ENCODE data around the gene ZP2.

The ZP2 gene

DNA sequence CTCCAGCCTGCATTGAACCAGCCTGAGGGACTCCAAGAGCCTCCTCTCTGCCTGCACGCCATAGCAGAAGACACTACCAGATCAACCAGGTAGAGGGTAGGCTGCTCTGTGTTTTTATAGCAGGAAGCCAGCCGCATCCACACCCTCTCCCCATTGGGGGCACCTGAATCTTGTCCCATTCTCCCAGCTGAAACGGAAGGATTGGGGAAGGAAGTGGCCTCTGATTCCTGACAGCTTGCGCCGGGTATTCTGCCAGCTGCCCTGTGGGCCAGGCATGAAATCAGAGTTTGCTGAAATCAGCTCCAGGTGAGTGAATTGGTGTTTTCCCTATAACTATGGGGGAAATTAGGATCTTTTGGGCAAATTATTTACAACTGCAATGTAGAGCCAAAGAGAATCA is at the start of gene ZP2:
TSS of gene ZP2 (minus strand) at position 89 of the 400 bp plus-strand sequence. CDS start at position 62, 27 bp downstream.
- TF ChIP-seq, protein P1, sequence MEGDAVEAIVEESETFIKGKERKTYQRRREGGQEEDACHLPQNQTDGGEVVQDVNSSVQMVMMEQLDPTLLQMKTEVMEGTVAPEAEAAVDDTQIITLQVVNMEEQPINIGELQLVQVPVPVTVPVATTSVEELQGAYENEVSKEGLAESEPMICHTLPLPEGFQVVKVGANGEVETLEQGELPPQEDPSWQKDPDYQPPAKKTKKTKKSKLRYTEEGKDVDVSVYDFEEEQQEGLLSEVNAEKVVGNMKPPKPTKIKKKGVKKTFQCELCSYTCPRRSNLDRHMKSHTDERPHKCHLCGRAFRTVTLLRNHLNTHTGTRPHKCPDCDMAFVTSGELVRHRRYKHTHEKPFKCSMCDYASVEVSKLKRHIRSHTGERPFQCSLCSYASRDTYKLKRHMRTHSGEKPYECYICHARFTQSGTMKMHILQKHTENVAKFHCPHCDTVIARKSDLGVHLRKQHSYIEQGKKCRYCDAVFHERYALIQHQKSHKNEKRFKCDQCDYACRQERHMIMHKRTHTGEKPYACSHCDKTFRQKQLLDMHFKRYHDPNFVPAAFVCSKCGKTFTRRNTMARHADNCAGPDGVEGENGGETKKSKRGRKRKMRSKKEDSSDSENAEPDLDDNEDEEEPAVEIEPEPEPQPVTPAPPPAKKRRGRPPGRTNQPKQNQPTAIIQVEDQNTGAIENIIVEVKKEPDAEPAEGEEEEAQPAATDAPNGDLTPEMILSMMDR (IDR thresholded peaks at IDR 0.05): no peak

DNA sequence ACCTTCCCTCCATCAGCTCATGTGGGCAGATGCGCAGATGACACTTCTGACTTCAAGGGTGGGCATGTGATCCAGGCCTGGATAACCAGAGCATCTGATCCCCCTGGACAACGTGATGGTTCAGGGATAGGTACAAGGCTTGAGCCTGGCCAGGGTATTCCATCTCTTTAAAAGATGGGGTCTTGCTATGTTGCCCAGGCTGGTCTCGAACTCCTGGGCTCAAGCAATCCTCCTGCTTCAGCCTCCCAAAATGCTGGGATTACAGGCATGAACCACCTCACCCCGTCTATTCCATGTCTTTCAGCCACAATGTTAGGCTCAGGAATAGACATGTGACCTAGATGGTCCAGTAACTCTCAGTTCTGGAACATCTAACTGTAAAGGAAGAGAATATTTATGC is 45.9 kb upstream of the ZP2 start:
- TF ChIP-seq, protein P1 (IDR thresholded peaks at IDR 0.05): no peak

DNA sequence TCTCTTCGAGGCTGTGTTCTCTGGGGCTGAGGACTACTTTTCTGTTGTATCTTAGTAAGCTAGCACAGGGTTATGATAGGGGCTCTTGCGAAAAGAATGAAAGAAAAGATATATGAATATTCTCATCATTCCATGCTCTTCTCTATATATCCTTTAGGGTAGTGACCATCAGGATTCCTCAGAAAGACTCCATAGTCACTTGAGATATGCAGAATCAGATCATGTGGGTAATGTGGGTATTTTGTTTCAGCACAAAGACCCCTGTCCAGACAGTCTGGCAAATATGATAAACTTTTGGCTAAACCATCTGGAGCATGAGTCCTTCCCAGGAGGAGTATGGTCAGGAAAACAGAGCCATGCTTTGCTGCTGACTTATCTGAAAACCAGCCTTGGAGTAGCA is 45.3 kb upstream of the ZP2 start:
- TF ChIP-seq, protein P1 (IDR thresholded peaks at IDR 0.05): no peak

DNA sequence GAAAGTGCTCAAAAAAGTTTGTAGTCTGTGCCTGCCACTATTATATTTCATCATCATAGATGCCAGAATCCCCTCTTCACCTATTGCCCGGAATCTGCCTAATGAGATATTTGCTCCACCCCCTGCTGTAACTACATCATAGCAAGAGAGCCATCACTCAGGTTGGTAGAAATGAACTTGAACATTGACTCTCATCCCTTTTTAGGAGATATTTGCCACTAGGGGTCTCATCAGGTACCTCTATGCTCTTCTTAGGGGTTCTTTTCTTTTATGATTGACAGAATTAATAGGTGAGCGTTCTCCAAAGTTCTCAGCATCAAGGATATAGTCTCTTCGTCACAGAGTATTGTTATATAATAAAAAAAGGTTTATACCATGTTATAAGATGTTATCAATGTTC is 42.1 kb upstream of the ZP2 start:
- TF ChIP-seq, protein P1 (IDR thresholded peaks at IDR 0.05): no peak

DNA sequence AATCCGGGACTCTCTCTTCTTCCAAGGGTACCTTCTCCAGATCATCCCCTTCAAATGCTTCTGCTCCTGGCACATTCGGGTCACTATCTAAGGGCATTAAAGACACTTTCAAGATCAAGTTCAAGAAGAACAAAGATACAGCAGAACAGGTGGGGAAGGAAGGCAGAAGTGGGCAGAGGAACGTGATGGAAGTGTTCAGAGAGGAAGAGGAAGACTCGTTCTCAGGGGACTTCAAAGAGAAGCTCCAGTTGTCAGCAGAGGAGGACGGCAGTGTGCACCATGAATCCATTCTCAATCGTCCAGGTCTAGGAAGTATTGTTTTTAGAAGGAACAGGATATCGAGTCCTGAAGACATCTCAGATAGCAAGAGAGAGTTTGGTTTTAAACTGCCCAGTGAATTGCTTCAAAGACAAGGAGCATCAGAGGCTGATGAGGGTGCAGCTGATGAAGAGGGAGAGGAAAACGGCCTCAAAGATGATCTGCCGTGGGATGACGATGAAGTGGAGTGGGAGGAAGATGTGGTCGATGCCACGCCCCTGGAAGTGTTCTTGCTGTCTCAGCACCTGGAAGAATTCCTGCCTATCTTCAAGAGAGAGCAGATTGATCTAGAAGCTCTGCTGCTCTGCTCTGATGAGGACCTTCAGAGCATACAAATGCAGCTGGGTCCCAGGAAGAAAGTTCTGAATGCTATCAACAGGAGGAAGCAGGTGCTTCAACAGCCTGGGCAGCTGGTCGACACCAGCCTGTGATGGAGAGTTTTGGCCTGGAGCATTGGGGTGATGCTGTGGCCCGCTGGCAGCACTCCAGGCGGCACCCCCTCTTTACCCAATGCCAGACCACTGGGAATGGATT is 38.9 kb upstream of the ZP2 start:
- TF ChIP-seq, protein P1 (IDR thresholded peaks at IDR 0.05): no peak

DNA sequence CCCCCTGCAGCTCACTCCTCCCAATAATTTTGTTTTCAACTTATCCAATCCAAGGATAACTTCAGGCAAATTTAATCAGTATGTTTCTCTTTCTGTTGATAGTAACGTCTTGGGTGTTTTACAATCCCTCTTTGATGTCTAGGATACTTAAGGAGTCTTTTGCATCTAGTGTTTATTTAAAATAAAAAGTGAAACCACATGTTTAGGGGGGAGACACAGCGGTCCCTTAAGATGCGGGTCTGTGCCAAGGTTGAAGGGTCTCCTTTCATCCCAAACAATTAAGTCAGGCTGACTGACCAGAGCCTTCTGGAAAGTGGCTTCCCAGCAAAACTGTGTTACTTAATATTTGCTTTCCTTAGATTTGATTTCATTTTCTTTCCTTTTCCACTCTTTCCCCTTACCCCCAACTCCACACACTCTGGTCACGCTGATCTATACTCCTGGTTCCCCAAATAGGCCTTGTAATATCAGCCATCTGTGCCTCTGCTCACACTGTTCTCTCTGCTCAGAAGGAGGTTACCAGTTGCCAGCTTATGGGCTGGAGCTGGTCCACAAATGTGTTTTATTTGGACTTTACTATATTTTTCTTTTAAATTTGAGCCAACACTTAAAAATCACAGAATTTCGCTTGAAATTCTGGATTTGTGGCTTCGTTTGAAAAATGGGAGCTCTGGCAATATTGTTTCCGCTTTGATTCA is 33.3 kb upstream of the ZP2 start:
- TF ChIP-seq, protein P1 (IDR thresholded peaks at IDR 0.05): no peak

DNA sequence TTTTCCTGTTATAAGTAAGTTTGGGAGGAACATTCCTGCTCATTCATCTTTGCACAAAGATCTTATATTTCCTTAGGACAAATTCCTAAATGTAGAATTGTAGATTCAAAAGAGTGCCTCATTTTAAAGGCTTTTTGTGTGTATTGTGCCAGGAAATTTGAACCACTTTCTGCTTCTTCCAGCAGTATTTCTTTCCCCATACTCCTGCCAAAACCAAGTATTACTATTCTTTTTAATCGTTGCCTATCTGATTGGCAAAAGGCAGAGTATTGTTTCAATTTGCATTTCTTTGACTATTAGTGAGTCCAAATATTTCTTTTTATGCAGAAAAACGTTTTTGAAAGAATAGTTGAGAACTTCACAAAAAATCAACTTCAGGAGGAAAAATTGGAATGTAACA is 31.4 kb upstream of the ZP2 start:
- TF ChIP-seq, protein P1 (IDR thresholded peaks at IDR 0.05): no peak
